B cell (primary cell): ENCODE results near the gene CCDC88C. TPM values are rescaled to one million over a fixed set of nuclear protein-coding genes. Genes with fewer than 3 reads are reported as not detected.

ENCODE experiments used
- ATAC-seq: fragments of 200-7000 bp; cut with Tn5 transposase; one replicate; pipeline ENCODE4 v1.10.0; 2021; ENCODE audit warnings: low read depth, mild to moderate bottlenecking, moderate number of reproducible peaks, moderate library complexity
- CTCF ChIA-PET: fragments of 350-600 bp; sonication (Branson Sonifier 250); formaldehyde crosslinking; loops from one replicate; lab custom pipeline; 2021; ENCODE audit warnings: antibody characterized with exemption, inconsistent platforms; lab: Charles Lee
- POLR2A ChIA-PET: fragments of 350-600 bp; sonication (Branson Sonifier 250); formaldehyde crosslinking; loops from one replicate; lab custom pipeline; 2021; ENCODE audit warnings: antibody characterized with exemption; lab: Charles Lee
- DNase-seq: peaks from one replicate; pipeline ENCODE4 v3.0.0; 2013
- H2AFZ ChIP-seq: 2 replicates; pipeline ENCODE4 v1.6.1; 2012; ENCODE audit warnings: mild to moderate bottlenecking, low read depth, low read length; ENCODE audit not compliant: insufficient read depth, poor library complexity, severe bottlenecking
- H3K27ac ChIP-seq, 2 donors: 1 replicate in 1 of 2; 2 replicates in 1 of 2; pipeline ENCODE4 v1.5.1; 2012 to 2013; ENCODE audit warnings: low read length in 2 of 2, mild to moderate bottlenecking in 2 of 2, moderate library complexity in 1 of 2
- H3K27me3 ChIP-seq, 4 experiments: fragments of 200-600 bp in 1 of 4; sonication (generic) in 1 of 4; replicated peaks in 1 of 4; 1 replicate in 2 of 4; 2 replicates in 2 of 4; pipeline versions ENCODE4 v1.6.1 to v1.7.0; 2013 to 2016; ENCODE audit warnings: low read length in 3 of 4, mild to moderate bottlenecking in 2 of 4, mixed read lengths in 1 of 4, moderate library complexity in 1 of 4; ENCODE audit not compliant: insufficient read depth in 4 of 4, control insufficient read depth in 3 of 4; ENCODE audit errors: control extremely low read depth in 1 of 4
- H3K36me3 ChIP-seq, 2 experiments: replicated peaks in 1 of 2; 1 replicate in 1 of 2; 2 replicates in 1 of 2; pipeline versions ENCODE4 v1.6.1 to v1.7.1; 2013; ENCODE audit warnings: low read length in 1 of 2; ENCODE audit not compliant: insufficient read depth in 2 of 2, control insufficient read depth in 1 of 2; ENCODE audit errors: control extremely low read depth in 1 of 2, extremely low read depth in 1 of 2
- H3K4me1 ChIP-seq, 2 donors: fragments of 200-600 bp in 1 of 2; sonication (generic) in 1 of 2; 1 replicate in 1 of 2; 2 replicates in 1 of 2; pipeline versions ENCODE4 v1.5.1 to v1.6.1; 2013 to 2017; ENCODE audit warnings: low read length in 2 of 2; ENCODE audit not compliant: control insufficient read depth in 2 of 2, insufficient read depth in 2 of 2
- H3K4me2 ChIP-seq: replicated peaks from 2 replicates; pipeline ENCODE3; 2012; ENCODE audit warnings: mild to moderate bottlenecking, low read depth, low read length; ENCODE audit not compliant: poor library complexity, severe bottlenecking
- H3K4me3 ChIP-seq, 5 experiments: fragments of 200-600 bp in 1 of 5; sonication (generic) in 1 of 5; 1 replicate in 3 of 5; 2 replicates in 2 of 5; pipeline versions ENCODE4 v1.5.1 to v1.7.0; 2011 to 2016; ENCODE audit warnings: low read length in 4 of 5, mild to moderate bottlenecking in 4 of 5, low read depth in 2 of 5, control low read depth in 1 of 5, moderate library complexity in 1 of 5; ENCODE audit not compliant: insufficient read depth in 1 of 5; ENCODE audit errors: control extremely low read depth in 1 of 5, extremely low read depth in 1 of 5
- H3K79me2 ChIP-seq: fragments of 200-600 bp; sonication (generic); one replicate; pipeline ENCODE4 v1.6.0; 2016; ENCODE audit warnings: low read length; ENCODE audit not compliant: control insufficient read depth, insufficient read depth
- H3K9ac ChIP-seq: fragments of 200-600 bp; sonication (generic); 2 replicates; pipeline ENCODE4 v1.6.1; 2017; ENCODE audit warnings: mild to moderate bottlenecking, low read length, moderate library complexity
- H3K9me3 ChIP-seq, 3 donors: one replicate each; pipeline versions ENCODE4 v1.6.1 to v1.7.1; 2013; ENCODE audit warnings: low read length in 2 of 3; ENCODE audit not compliant: control insufficient read depth in 2 of 3, insufficient read depth in 1 of 3; ENCODE audit errors: control extremely low read depth in 1 of 3
- H4K20me1 ChIP-seq: 2 replicates; pipeline ENCODE4 v1.6.0; 2012; ENCODE audit warnings: mild to moderate bottlenecking, low read length; ENCODE audit not compliant: insufficient read depth, control insufficient read depth, poor library complexity, severe bottlenecking
- H3K27ac Mint-ChIP-seq: one replicate; pipeline ENCODE4 v1.8.0; 2021; ENCODE audit warnings: mixed read lengths
- H3K27me3 Mint-ChIP-seq: one replicate; pipeline ENCODE4 v1.8.0; 2021; ENCODE audit warnings: mixed read lengths
- H3K4me1 Mint-ChIP-seq: one replicate; pipeline ENCODE4 v1.8.0; 2021; ENCODE audit warnings: mixed read lengths
- H3K4me3 Mint-ChIP-seq: one replicate; pipeline ENCODE4 v1.8.0; 2021; ENCODE audit warnings: mixed read lengths
- H3K9me3 Mint-ChIP-seq: one replicate; pipeline ENCODE4 v1.8.0; 2022; ENCODE audit warnings: mixed read lengths; ENCODE audit not compliant: insufficient read depth
- EZH2 ChIP-seq: IDR thresholded peaks from 2 replicates; pipeline ENCODE4 v1.6.1; 2012; ENCODE audit warnings: borderline replicate concordance, low read depth, mild to moderate bottlenecking, moderate library complexity, low read length; ENCODE audit not compliant: insufficient read depth, poor library complexity, severe bottlenecking
- WGBS: methylation state at CpG from one replicate; pipeline ENCODE4 v1.1.5; 2013; ENCODE audit warnings: missing lambda C conversion rate; ENCODE audit not compliant: insufficient coverage; 5-methylcytosine and 5-hydroxymethylcytosine counted together
- intact Hi-C: fragments of 100-400 bp; cut with micrococcal nuclease; formaldehyde crosslinking; loops from one replicate; pipeline ENCODE4 v1.10.0; 2022
- polyA plus RNA-seq: library from polyadenylated mRNA; depleted of rRNA; stranded (reverse); fragments of >200 nt; gene quantifications from 2 replicates; pipeline ENCODE4 v1.2.3, GENCODE V29; 2012
- total RNA-seq, 2 donors: library from RNA; stranded (reverse); fragments of 120-200 nt in 1 of 2; gene quantifications; 1 replicate in 1 of 2; 2 replicates in 1 of 2; pipeline versions ENCODE4 v1.2.3 to v1.2.4, GENCODE V29; 2013 to 2022
- TF ChIP-seq, protein P1 (sequence below): fragments of 200-600 bp; IDR thresholded peaks from one replicate; pipeline ENCODE4 v1.8.0; 2022; ENCODE audit warnings: antibody characterized with exemption, mild to moderate bottlenecking

Gene CCDC88C
- total and polyA plus RNA-seq, 2 donors (not counting 1 experiment from before 2014, with no cell fraction given), result 98.7 to 181 TPM

DNA sequence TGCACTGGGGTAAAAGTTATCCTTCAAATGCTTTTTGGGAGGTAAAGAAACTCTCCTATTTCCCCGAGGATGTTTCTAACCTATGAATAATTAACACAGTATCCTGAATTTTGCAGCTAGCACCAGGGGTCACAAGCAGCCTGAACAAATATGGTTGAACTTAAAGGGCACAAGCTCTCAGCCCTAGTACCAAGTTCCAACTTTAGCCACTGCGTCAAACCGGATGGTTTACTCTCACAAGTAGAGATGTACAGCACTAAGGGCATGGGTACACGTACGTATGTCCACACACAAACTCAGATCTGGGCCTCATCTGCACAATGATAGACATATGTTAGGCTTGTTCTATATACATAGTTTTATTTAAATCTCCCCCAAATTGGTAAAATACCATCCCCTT lies 4.7 kb downstream of the CCDC88C start:
- Mint-ChIP-seq H3K27me3 (no peaks in the 10 kb centered on the region), H3K4me1 (peaks cover 72% of the 10 kb centered on the region), H3K27ac (peak overlapping the region; percentile 94), H3K9me3 (no peaks in the 10 kb centered on the region), H3K4me3 (peak overlapping the region; percentile 36)
- Histone ChIP-seq H4K20me1 (peaks cover 65% of the 10 kb centered on the region), H2AFZ (no peak overlapping the region), H3K4me3 (peak overlapping the region in 1 of 5 experiments; percentile 2), H3K79me2 (peaks cover 88% of the 10 kb centered on the region), H3K4me1 (peaks cover 69 to 80% of the 10 kb centered on the region in 2 donors), H3K9me3 (no peaks in the 10 kb centered on the region), H3K36me3 (peaks cover 0 to 47% of the 10 kb centered on the region in 2 experiments), H3K27me3 (no peaks in the 10 kb centered on the region), H3K4me2 (peak overlapping the region; percentile 90), H3K9ac (no peak overlapping the region), H3K27ac (peak overlapping the region; percentile 48 to 91)
- CTCF ChIA-PET, result interaction anchor here (0.7 to 19.8 kb wide), 3 partner anchors 15 to 87 kb away, joined by 3 to 289 read pairs (median 3); no protein-coding TSS in a partner anchor
- no peak for ATAC-seq
- POLR2A ChIA-PET, result interaction anchor here (0.9 kb wide), 1 partner anchor 9 kb away, joined by 3 read pairs; no protein-coding TSS in a partner anchor
- no peak for DNase-seq
- WGBS, result 100% methylated on average over 1 of the region's 5 CpGs
- intact Hi-C loops, result no loop called here
- no peak for TF ChIP-seq EZH2
- TF ChIP-seq, protein P1, sequence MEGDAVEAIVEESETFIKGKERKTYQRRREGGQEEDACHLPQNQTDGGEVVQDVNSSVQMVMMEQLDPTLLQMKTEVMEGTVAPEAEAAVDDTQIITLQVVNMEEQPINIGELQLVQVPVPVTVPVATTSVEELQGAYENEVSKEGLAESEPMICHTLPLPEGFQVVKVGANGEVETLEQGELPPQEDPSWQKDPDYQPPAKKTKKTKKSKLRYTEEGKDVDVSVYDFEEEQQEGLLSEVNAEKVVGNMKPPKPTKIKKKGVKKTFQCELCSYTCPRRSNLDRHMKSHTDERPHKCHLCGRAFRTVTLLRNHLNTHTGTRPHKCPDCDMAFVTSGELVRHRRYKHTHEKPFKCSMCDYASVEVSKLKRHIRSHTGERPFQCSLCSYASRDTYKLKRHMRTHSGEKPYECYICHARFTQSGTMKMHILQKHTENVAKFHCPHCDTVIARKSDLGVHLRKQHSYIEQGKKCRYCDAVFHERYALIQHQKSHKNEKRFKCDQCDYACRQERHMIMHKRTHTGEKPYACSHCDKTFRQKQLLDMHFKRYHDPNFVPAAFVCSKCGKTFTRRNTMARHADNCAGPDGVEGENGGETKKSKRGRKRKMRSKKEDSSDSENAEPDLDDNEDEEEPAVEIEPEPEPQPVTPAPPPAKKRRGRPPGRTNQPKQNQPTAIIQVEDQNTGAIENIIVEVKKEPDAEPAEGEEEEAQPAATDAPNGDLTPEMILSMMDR, result no peak

DNA sequence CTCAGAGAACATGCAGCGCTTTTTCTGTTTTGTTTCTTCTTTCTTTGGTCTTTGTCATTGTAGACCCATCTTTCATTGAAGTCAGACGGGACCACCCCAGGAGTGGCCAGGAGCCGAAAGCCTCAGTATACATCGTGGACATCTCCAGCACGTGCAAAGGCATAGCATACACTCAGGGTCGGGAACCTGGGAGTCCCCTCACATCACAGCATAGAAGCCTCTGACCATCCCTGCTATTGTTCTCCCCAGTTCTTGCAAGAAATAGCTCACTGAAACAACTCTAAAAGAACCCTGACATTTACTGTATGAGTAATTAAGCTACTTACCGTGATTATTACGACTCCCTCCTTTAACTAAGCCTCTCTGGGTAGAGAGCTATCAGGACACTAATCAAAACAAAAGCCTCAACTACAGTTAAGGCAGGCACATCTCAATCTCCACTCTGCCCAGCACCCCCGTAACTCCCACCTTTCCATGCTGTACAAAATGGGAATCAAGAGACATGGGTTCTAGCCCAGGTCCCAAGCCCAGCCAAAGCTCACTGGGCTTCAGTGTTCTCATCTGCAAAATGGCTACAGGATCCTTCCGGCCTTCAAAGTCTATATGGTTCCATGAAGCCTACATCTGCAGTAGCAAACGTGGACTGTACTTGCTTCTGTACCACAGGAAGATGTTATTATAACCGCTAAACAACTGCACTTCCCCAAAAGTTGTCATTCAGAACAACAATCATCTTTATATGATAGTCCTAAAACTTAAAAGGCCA lies 6.7 kb downstream of the CCDC88C start:
- ChIA-PET POLR2A (no interaction called here), CTCF (interaction anchor here (1.0 to 19.8 kb wide), 3 partner anchors 11 to 85 kb away, joined by 3 to 289 read pairs (median 4); no protein-coding TSS in a partner anchor)
- H3K27me3 Mint-ChIP-seq, result no peaks in the 10 kb centered on the region
- H3K4me1 Mint-ChIP-seq, result peaks cover 80% of the 10 kb centered on the region
- H3K27ac Mint-ChIP-seq, result peak overlapping the region; percentile 93
- no peak for TF ChIP-seq EZH2
- TF ChIP-seq, protein P1, result no peak
- DNase-seq, result peak; percentile 47
- Histone ChIP-seq H4K20me1 (peaks cover 85% of the 10 kb centered on the region), H3K79me2 (peaks cover 100% of the 10 kb centered on the region), H3K27me3 (no peaks in the 10 kb centered on the region), H3K4me3 (peak overlapping the region in 3 of 5 experiments; percentile 12 to 41 (median 13)), H3K27ac (peak overlapping the region in 1 of 2 donors; percentile 75), H3K4me1 (peaks cover 78 to 95% of the 10 kb centered on the region in 2 donors), H3K9me3 (no peaks in the 10 kb centered on the region), H3K36me3 (peaks cover 0 to 66% of the 10 kb centered on the region in 2 experiments), H3K9ac (peak overlapping the region; percentile 9), H2AFZ (no peak overlapping the region), H3K4me2 (peak overlapping the region; percentile 62)
- H3K4me3 Mint-ChIP-seq, result peak overlapping the region; percentile 84
- no peaks in the 10 kb centered on the region for H3K9me3 Mint-ChIP-seq
- WGBS, result 51% methylated on average over 12 of the region's 12 CpGs
- peak; percentile 8 for ATAC-seq
- intact Hi-C loops, result no loop called here
